Kidney (tissue), 14 donors: ENCODE results near the gene CD4. TPM values are rescaled to one million over a fixed set of nuclear protein-coding genes. Genes with fewer than 3 reads are reported as not detected.

Experiments used
- DNase-seq, 5 donors: peaks; one replicate each; pipeline ENCODE4 v3.0.0-alpha.2; 2013 to 2020
- FAIRE-seq: peaks from 2 replicates; lab custom pipeline; 2012; peaks lifted over from hg19 to GRCh38; lab: Jason Lieb, UNC
- H3K27ac ChIP-seq, 2 donors: one replicate each; pipeline ENCODE4 v1.7.0; 2013; ENCODE audit warnings: low read depth in 2 of 2, low read length in 2 of 2, inconsistent platforms in 1 of 2
- H3K27me3 ChIP-seq: one replicate; pipeline ENCODE4 v1.7.1; 2013; ENCODE audit warnings: low read length, inconsistent platforms; ENCODE audit not compliant: control insufficient read depth, insufficient read depth
- H3K36me3 ChIP-seq, 3 donors: one replicate each; pipeline versions ENCODE4 v1.7.0 to v1.7.1; 2013; ENCODE audit warnings: low read length in 3 of 3, control low read depth in 1 of 3, inconsistent platforms in 1 of 3; ENCODE audit not compliant: insufficient read depth in 3 of 3, control insufficient read depth in 2 of 3
- H3K4me1 ChIP-seq, 3 donors: one replicate each; pipeline versions ENCODE4 v1.7.0 to v1.7.1; 2013; ENCODE audit warnings: low read length in 3 of 3, inconsistent platforms in 1 of 3, low read depth in 1 of 3; ENCODE audit not compliant: control insufficient read depth in 2 of 3, insufficient read depth in 2 of 3
- H3K4me3 ChIP-seq, 3 donors: one replicate each; pipeline versions ENCODE4 v1.7.0 to v1.8.1; 2013; ENCODE audit warnings: low read length in 3 of 3, control low read depth in 1 of 3, inconsistent platforms in 1 of 3
- H3K9ac ChIP-seq, 3 donors: one replicate each; pipeline versions ENCODE4 v1.7.0 to v1.7.1; 2013; ENCODE audit warnings: low read length in 3 of 3, control low read depth in 1 of 3, inconsistent platforms in 1 of 3
- H3K9me3 ChIP-seq, 3 donors: one replicate each; pipeline versions ENCODE4 v1.7.0 to v1.7.1; 2013; ENCODE audit warnings: low read length in 3 of 3, control low read depth in 1 of 3, inconsistent platforms in 1 of 3; ENCODE audit not compliant: control insufficient read depth in 2 of 3, insufficient read depth in 1 of 3
- intact Hi-C: fragments of 100-400 bp; cut with DNase I; formaldehyde crosslinking; loops from one replicate; pipeline ENCODE4 v1.11.1; 2022
- polyA plus RNA-seq: library from polyadenylated mRNA; stranded (reverse); fragments of 350-450 nt; fragmentation: Illumina TruSeq; extraction: RNeasy Lipid Tissue Mini Kit (QIAGEN cat#74804); gene quantifications from one replicate; pipeline ENCODE4 v1.2.3, GENCODE V29; 2014; ENCODE audit warnings: low read depth, low replicate concordance; ENCODE audit not compliant: insufficient read depth
- total RNA-seq: library from RNA; stranded (reverse); fragmentation: NEBNext Ultra II Directional; extraction: Animal tissue kit (Norgen Biotek cat#: 25700); gene quantifications from one replicate; pipeline ENCODE4 v1.2.1, GENCODE V29; 2021
- TF ChIP-seq, protein P1 (sequence below): IDR thresholded peaks from 3 replicates; pipeline ENCODE4 v1.5.1; 2012; ENCODE audit warnings: mild to moderate bottlenecking, moderate library complexity, borderline replicate concordance; ENCODE audit not compliant: insufficient read depth; ENCODE audit errors: extremely low read depth
- donor health status: control.
- donor health status: control.
- donor health status: control.
- donor health status: control.
- donor health status: control.
- donor health status: DM: yes; HTN: yes; CAD: no.
- donor health status: Normal renal cell carcinoma (clear cell type).

The CD4 gene
- total and polyA plus RNA-seq, 2 donors from 2014 or later = 12.2 to 38.1 TPM

DNA sequence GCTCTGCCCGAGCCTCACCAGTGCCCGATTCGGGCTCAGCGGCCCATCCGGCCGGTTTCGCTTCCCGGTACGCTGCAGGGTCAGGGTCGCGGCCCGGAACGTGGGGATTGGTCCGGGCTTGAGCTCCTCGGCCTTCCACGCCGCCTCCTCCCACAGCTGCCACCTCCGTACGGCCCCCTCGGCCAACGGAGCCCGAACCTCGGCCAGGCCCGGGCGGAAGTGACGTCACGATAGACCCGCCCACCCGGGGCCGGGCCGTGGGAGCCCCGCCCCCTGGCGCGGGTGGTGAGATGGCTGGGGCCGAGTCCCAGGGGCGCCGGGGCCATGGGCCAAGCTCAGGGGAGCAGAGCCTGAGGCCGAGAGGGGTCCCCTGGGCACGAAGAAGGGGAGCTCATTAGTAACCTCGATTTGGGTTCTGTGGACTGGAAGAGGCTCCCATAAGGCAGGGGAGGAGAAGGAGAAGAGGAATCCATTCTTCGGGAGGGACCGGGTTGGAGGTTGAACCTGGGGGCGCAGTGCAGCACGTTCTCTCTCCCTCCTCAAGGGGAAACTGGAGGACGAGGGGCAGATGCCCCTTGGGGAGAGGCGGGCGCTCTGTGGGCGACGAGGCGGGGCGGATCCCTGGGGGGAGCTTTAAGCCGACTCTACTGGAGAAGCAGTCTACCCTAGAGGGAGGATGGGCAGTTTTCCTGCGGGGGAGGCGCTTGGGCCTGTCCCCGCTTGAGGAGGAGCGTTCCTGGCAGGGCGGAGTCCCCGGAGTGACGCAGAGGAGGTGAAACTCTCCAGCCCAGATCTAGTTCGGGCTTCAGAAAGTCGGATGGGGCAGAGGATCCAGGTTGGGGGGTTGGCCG, 36.2 kb upstream of the CD4 start, which contains the start of gene MLF2:
MLF2 (minus strand) TSS at position 221 of the 851 bp plus-strand sequence. CDS start 807 bp downstream, outside the sequence.
- Histone ChIP-seq H3K27me3 (no peaks in the 10 kb centered on the region), H3K9me3 (no peaks in the 10 kb centered on the region), H3K4me1 (peaks cover 7 to 16% (median 12%) of the 10 kb centered on the region in 3 donors), H3K27ac (peak within 1 kb of the TSS; percentile 99 to 100), H3K4me3 (peak within 1 kb of the TSS; percentile 79 to 92 (median 91)), H3K9ac (peak within 1 kb of the TSS; percentile 81 to 99 (median 89)), H3K36me3 (peaks cover 9 to 40% (median 24%) of the 10 kb centered on the region in 3 donors)
- DNase-seq = peak; percentile 99 to 100 (median 99)
- TF ChIP-seq, protein P1, sequence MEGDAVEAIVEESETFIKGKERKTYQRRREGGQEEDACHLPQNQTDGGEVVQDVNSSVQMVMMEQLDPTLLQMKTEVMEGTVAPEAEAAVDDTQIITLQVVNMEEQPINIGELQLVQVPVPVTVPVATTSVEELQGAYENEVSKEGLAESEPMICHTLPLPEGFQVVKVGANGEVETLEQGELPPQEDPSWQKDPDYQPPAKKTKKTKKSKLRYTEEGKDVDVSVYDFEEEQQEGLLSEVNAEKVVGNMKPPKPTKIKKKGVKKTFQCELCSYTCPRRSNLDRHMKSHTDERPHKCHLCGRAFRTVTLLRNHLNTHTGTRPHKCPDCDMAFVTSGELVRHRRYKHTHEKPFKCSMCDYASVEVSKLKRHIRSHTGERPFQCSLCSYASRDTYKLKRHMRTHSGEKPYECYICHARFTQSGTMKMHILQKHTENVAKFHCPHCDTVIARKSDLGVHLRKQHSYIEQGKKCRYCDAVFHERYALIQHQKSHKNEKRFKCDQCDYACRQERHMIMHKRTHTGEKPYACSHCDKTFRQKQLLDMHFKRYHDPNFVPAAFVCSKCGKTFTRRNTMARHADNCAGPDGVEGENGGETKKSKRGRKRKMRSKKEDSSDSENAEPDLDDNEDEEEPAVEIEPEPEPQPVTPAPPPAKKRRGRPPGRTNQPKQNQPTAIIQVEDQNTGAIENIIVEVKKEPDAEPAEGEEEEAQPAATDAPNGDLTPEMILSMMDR = no peak
- intact Hi-C loops = loop anchor here (10.0 kb wide), 1 partner anchor 72 kb away; the partner anchor contains the start of genes GPR162 and P3H3
- FAIRE-seq = peak; percentile 83

DNA sequence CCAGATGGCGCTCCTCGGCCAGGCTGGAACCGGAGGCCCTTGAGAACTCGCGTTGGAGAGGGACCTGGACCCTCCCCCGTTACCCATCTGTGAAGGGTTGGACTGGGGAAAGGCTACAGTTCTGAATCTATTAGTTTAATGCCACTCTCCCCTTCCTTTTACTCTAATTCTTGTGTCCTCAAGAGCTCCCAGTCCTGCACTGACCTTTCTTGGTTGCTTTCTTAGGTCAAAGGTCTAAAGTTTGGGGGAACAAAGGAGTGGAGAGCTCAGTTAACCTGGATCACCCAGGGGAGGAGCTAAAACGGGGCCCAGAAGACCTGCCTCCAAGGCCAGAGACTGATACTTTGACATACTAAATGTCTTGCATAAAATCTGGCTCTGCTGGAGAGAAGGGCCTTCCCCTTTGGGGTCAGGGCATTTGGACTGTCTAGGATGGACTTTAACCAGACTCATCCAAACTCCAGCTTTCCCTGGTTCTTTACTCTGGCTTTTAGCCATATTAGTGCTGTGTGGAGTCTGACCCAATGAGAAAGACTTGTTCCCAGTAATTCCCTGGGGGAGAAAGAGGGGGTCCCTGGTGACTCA, 35.5 kb upstream of the CD4 start:
- Histone ChIP-seq H3K36me3 (peaks cover 9 to 32% (median 23%) of the 10 kb centered on the region in 3 donors), H3K27me3 (no peaks in the 10 kb centered on the region), H3K9me3 (no peaks in the 10 kb centered on the region), H3K9ac (peak overlapping the region in 2 of 3 donors; percentile 74 to 99), H3K4me3 (peak overlapping the region in 2 of 3 donors; percentile 24 to 92), H3K4me1 (peaks cover 7 to 16% (median 12%) of the 10 kb centered on the region in 3 donors), H3K27ac (peak overlapping the region; percentile 99 to 100)
- intact Hi-C loops = loop anchor here (10.0 kb wide), 1 partner anchor 71 kb away; the partner anchor contains the start of genes GPR162 and P3H3
- FAIRE-seq (no peak), DNase-seq (peak in 2 of 5 donors; percentile 55 to 73)
- TF ChIP-seq, protein P1 = peak; percentile 91

DNA sequence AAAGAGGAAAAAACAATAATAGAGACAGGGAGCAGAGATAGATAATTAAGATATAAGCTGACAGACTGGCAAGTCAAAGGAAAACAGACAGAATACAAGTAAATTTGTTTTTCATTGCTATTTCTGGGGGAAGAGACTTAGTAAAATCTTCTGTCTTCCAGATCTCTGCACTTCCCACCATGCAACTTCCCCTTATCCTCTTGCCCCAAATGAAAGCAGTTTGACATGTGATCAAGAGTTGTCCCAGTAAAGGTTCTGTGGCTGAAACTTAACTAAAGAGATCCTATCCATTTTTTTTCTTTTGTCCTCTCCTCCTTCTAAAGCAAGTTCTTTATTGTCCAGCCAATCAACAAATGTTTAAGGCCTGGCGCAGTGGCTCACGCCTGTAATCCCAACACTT, 34.9 kb upstream of the CD4 start:
- Histone ChIP-seq H3K36me3 (peaks cover 6 to 27% (median 18%) of the 10 kb centered on the region in 3 donors), H3K27ac (peak overlapping the region; percentile 99 to 100), H3K4me1 (peaks cover 7 to 16% (median 12%) of the 10 kb centered on the region in 3 donors), H3K9me3 (no peaks in the 10 kb centered on the region), H3K27me3 (no peaks in the 10 kb centered on the region), H3K4me3 (no peak overlapping the region), H3K9ac (peak overlapping the region in 1 of 3 donors; percentile 99)
- intact Hi-C loops = loop anchor here (10.0 kb wide), 1 partner anchor 70 kb away; the partner anchor contains the start of genes GPR162 and P3H3
- TF ChIP-seq, protein P1 = no peak
- DNase-seq (no peak), FAIRE-seq (no peak)
